ENCODE data around the gene SUMO1.

SUMO1 gene

GRCh38 chr2:202169131-202169530, 69.3 kb downstream of the SUMO1 start:
- Histone ChIP-seq H3K9ac (no peak overlapping the region), H3K27ac (no peak overlapping the region), H3K79me2 (no peaks in the 10 kb centered on the region), H3K4me1 (no peaks in the 10 kb centered on the region), H2AFZ (no peak overlapping the region), H3K4me2 (ENCODE audit: low read length) (no peak overlapping the region), H3K27me3 (ENCODE audit: control insufficient read depth, insufficient read depth, low read length) (no peaks in the 10 kb centered on the region), H3K4me3 (ENCODE audit: low read depth, low read length) (no peak overlapping the region), H3K9me3 (ENCODE audit: control insufficient read depth, low read length) (no peaks in the 10 kb centered on the region), H3K36me3 (ENCODE audit: control insufficient read depth, insufficient read depth, low read length) (no peaks in the 10 kb centered on the region)
- TF ChIP-seq CTCF (IDR thresholded peaks at IDR 0.05): no peak

- Histone ChIP-seq H2AFZ (no peak overlapping the region), H3K9me3 (ENCODE audit: control insufficient read depth, low read length) (no peaks in the 10 kb centered on the region), H3K4me2 (ENCODE audit: low read length) (no peak overlapping the region), H3K79me2 (no peaks in the 10 kb centered on the region), H3K27ac (no peak overlapping the region), H3K4me3 (ENCODE audit: low read depth, low read length) (no peak overlapping the region), H3K36me3 (ENCODE audit: control insufficient read depth, insufficient read depth, low read length) (no peaks in the 10 kb centered on the region), H3K4me1 (no peaks in the 10 kb centered on the region), H3K9ac (no peak overlapping the region), H3K27me3 (ENCODE audit: control insufficient read depth, insufficient read depth, low read length) (no peaks in the 10 kb centered on the region)
- TF ChIP-seq CTCF (IDR thresholded peaks at IDR 0.05): no peak
Observed at GRCh38 chr2:202165945-202166344, 72.5 kb downstream of the SUMO1 start.

GRCh38 chr2:202165208-202165607, 73.2 kb downstream of the SUMO1 start:
- TF ChIP-seq CTCF (IDR thresholded peaks at IDR 0.05): no peak
- Histone ChIP-seq H3K9ac (no peak overlapping the region), H3K4me2 (ENCODE audit: low read length) (no peak overlapping the region), H2AFZ (no peak overlapping the region), H3K4me3 (ENCODE audit: low read depth, low read length) (no peak overlapping the region), H3K9me3 (ENCODE audit: control insufficient read depth, low read length) (no peaks in the 10 kb centered on the region), H3K27ac (no peak overlapping the region), H3K79me2 (no peaks in the 10 kb centered on the region), H3K27me3 (ENCODE audit: control insufficient read depth, insufficient read depth, low read length) (no peaks in the 10 kb centered on the region), H3K4me1 (no peaks in the 10 kb centered on the region), H3K36me3 (ENCODE audit: control insufficient read depth, insufficient read depth, low read length) (no peaks in the 10 kb centered on the region)

- no peaks in the 10 kb centered on the region for H3K9me3 ChIP-seq (ENCODE audit: control insufficient read depth, low read length)
- no peak for TF ChIP-seq CTCF (IDR thresholded peaks at IDR 0.05)
- H3K79me2 ChIP-seq: no peaks in the 10 kb centered on the region
- H2AFZ ChIP-seq: no peak overlapping the region
- H3K9ac ChIP-seq: no peak overlapping the region
- no peak overlapping the region for H3K27ac ChIP-seq
- H3K4me3 ChIP-seq (ENCODE audit: low read depth, low read length): no peak overlapping the region
- no peaks in the 10 kb centered on the region for H3K27me3 ChIP-seq (ENCODE audit: control insufficient read depth, insufficient read depth, low read length)
- no peaks in the 10 kb centered on the region for H3K4me1 ChIP-seq
- H3K36me3 ChIP-seq (ENCODE audit: control insufficient read depth, insufficient read depth, low read length): no peaks in the 10 kb centered on the region
- no peak overlapping the region for H3K4me2 ChIP-seq (ENCODE audit: low read length)
Observed at GRCh38 chr2:202164411-202164810, 74.0 kb downstream of the SUMO1 start.

GRCh38 chr2:202161151-202161835, 77.1 kb downstream of the SUMO1 start:
- Histone ChIP-seq H3K79me2 (no peaks in the 10 kb centered on the region), H3K27ac (no peak overlapping the region), H3K4me2 (ENCODE audit: low read length) (no peak overlapping the region), H2AFZ (no peak overlapping the region), H3K27me3 (ENCODE audit: control insufficient read depth, insufficient read depth, low read length) (no peaks in the 10 kb centered on the region), H3K9me3 (ENCODE audit: control insufficient read depth, low read length) (no peaks in the 10 kb centered on the region), H3K36me3 (ENCODE audit: control insufficient read depth, insufficient read depth, low read length) (no peaks in the 10 kb centered on the region), H3K4me3 (ENCODE audit: low read depth, low read length) (no peak overlapping the region), H3K4me1 (no peaks in the 10 kb centered on the region), H3K9ac (no peak overlapping the region)
- TF ChIP-seq CTCF (IDR thresholded peaks at IDR 0.05): no peak
